Stimulated activated CD8-positive, alpha-beta memory T cell treated with anti-CD3 and anti-CD28 coated beads, Interleukin-15, amount 100 ng/mL, for 24 hours (primary cell): ENCODE data around the gene TRIM66.

Experiments used
- DNase-seq: peaks from one replicate; pipeline ENCODE4 v3.0.0-alpha.2; 2020; ENCODE audit warnings: low read depth

The TRIM66 gene

GRCh38 chr11:8682303-8683114, at the start of gene TRIM66, which contains the start of gene RPL27A:
Gene TRIM66, minus strand, starts transcription at chr11:8682665. Its CDS starts 10,391 bp downstream, at chr11:8672274.
Gene RPL27A, plus strand, starts transcription at chr11:8682792. Its CDS starts 22 bp downstream, at chr11:8682814.
- peak; percentile 97 for DNase-seq

- no peak for DNase-seq
Measured at GRCh38 chr11:8731647-8732323, 49.3 kb upstream of the TRIM66 start.

- no peak for DNase-seq
Measured at GRCh38 chr11:8730697-8731020, 48.2 kb upstream of the TRIM66 start.

DNA sequence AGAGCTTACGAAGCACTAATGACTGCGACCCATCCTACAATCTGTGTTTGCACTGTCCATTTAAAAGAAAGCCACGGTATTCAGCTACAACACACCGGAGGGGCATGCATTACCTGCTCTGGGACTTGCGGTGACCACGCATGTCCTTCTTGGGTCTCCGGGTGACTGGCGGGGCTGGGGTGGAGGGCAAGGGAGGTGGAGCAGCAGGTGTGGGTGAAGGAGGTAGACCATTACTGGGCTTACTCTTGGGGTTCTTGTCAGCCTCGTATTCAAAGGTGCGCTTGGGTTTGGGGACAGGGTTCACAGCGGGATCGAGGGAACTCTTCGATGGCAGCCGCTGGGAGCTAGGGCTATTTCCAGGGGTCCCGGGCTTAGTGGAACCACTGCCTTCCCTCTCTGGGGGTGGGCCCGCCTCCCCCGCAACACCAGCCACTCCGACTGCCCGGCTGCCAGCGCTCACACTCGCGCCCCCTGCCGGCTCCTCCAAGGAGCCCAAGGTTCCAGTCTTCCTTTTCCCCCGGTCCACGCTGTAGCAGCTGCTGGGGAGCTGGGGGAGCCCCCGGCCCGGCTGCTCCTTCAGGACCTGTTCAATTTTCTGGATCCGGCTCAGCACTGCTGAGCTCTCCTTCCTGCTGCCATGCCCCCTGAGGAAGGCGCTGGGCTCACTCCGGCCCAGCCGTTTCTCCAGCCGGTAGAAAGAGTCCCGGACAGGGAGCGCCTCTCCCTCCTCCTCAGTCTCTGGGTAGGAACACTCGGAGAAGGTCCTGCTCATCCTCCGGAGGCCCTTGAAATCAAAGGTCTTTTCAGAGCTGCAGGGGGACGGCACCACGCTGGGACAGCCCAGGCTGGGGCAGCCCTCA, 47.6 kb upstream of the TRIM66 start:
- DNase-seq, result no peak

- DNase-seq, result no peak
Measured at GRCh38 chr11:8729067-8729466, 46.6 kb upstream of the TRIM66 start.

DNA sequence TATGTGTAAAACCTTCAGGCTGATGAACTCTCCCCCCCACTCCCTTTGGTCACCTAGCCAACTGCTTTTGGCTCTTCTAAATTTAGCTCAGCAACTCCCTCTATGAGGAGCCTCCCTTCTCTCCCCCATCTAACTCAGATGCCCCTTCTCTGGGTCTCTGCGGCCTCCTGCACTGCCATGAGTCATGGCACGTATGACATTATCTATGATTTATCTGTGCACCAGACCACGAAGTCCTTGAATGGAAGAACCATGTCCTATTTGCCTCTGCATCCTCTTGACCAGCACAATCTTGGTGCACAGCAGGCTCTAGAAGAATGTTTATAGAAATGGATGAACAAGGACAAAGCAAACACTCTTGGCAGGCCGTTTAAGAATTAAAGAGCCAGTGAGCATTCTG, 46.1 kb upstream of the TRIM66 start:
- DNase-seq, result no peak

DNA sequence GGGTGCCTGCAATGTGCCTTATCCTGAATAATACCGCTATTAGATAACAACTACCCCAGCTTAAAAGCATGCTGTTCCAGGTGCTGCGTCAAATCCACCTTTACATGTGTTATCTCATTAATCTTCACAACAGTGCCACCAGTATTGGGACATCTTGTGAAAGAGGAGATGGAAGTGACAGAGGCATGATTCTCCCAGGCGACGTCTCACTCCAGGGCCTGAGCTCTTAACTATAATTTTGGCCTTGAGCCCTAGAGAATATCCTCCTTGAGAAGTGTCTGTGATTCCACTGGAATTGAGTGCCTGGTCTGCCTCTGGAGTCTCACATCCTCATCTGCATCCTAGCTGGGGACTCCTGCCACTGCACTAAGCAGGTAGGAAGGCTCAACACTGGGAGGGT, 43.9 kb upstream of the TRIM66 start:
- no peak for DNase-seq

DNA sequence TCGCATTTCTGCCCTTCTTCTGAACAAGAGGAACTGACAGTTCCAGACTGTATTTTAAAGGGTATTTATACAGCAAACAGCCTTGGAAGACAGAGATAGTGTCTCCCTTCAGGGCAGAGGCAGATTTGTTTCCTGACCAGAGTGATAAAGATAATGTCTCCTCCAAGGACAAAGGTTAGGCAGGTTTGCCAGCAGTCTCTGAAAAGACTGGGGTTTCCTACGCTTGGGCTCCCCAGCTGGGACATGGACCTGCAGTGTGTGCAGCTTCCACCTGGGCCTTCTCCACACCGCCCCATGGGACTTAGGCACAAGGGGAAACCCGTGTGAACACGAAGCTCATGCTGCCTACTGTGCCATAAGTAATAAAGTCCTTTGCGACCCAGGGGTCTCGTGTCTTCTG, 42.2 kb upstream of the TRIM66 start:
- no peak for DNase-seq

- no peak for DNase-seq
Measured at GRCh38 chr11:8723711-8724110, 41.2 kb upstream of the TRIM66 start.

GRCh38 chr11:8722809-8723208, 40.3 kb upstream of the TRIM66 start:
- no peak for DNase-seq

- DNase-seq, result no peak
Measured at GRCh38 chr11:8721609-8722500, 39.4 kb upstream of the TRIM66 start.

- no peak for DNase-seq
Measured at GRCh38 chr11:8720868-8721608, 38.6 kb upstream of the TRIM66 start.

GRCh38 chr11:8720352-8720751, 37.9 kb upstream of the TRIM66 start:
- no peak for DNase-seq

- DNase-seq, result no peak
Measured at GRCh38 chr11:8719721-8720120, 37.3 kb upstream of the TRIM66 start.

- DNase-seq, result no peak
Measured at GRCh38 chr11:8719211-8719649, 36.8 kb upstream of the TRIM66 start.

DNA sequence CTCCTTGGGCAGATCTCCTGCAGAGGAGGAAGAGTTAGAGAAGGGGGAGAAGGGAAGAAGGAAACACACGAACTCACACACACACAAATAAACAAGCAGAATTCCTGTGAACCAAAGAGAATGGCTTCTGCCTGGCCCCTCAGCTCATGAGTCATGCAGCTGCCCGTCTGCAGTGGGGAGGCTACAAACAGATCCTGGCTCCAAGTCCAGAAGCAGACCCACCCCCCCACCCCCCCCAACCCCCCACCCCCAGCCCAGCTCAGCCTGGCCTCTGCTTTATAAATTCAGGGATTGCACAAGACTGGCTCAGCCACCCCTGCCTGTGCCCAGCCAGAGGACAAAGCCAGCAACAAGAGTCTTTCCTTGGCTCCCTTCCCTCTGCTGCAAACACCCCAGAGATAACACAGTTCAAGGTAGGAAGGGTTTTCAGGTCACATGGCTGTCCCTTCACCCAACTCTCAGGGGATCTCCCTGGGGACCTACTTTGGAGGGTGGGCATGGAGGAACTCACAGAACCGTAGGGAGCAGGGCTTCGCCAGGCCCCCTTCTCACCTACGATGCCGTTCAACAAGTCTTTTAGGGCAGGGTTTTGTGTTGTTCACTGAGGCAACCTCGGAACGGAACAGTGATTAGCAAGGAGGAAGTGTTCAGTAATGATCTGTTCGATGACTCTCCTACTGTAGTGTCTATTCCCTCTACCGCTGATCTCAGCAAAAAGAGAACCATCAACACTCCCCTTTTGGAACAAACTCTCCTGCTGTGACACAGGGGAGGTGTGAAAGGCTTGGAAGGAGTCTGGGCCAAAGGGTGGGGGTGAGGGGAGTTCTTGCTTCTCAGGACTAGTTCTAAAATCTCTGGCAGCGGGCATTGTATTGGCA, 35.6 kb upstream of the TRIM66 start:
- DNase-seq, result no peak

GRCh38 chr11:8717544-8717875, 35.0 kb upstream of the TRIM66 start:
- no peak for DNase-seq

DNA sequence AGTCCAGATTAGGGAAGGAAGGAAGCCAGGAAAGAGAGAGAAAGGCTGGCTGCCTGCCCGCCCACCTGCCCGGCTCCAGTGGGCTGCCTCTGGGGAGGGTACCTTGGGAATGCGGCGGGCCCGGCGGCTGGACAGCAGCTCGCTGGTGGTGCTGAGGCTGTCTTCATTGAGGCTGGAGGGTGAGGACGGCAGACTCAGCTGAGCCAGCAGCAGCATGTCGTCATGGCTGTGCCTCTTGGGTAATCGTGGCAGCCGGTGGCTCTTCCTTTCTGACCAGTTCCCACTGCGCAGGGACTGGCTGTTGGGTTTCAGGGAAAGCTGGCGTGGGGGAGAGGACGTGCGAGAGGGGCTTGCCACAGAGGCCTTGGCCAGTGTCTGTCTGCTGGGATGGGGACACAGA, 33.0 kb upstream of the TRIM66 start:
- DNase-seq, result no peak

- DNase-seq, result no peak
Measured at GRCh38 chr11:8714622-8715225, 32.3 kb upstream of the TRIM66 start.
